Measurements from ENCODE around the gene RNF222. TPM values are rescaled to one million over a fixed set of nuclear protein-coding genes. Genes with fewer than 3 reads are reported as not detected.

RNF222 gene
- total and polyA plus RNA-seq, 2 donors (not counting 1 experiment from before 2014, with no cell fraction given), result 3.0 TPM; not detected in 1

DNA sequence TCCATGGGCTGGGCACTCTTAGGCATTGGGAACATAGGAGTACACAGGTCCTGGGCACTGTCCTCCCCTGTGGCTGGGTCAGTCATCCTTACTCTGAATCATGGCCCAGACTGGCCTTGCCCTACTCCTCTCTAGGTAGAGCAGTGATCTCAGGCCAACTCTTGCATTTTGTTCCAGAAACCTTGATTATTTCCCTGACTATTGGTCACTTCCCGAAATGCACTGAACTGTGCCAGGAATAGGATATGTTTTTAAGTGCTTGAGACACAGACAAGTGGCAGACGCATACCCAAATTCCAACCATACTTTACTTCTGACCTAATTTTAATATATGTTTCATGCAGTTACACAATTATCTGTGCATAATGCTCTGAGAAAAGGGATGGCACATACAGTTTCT lies 31.4 kb downstream of the RNF222 start:
- Mint-ChIP-seq H3K27ac (no peak overlapping the region), H3K4me1 (peaks cover 16% of the 10 kb centered on the region), H3K4me3 (no peak overlapping the region), H3K27me3 (no peaks in the 10 kb centered on the region), H3K9me3 (ENCODE audit: insufficient read depth) (no peaks in the 10 kb centered on the region)
- intact Hi-C loops (cut with micrococcal nuclease), result no loop called here
- Histone ChIP-seq H3K4me3 (ENCODE audit: control extremely low read depth in 1 of 5, extremely low read depth in 1 of 5, insufficient read depth in 1 of 5, low read depth in 2 of 5, low read length in 4 of 5) (no peak overlapping the region), H3K9me3 (ENCODE audit: control extremely low read depth in 1 of 3, control insufficient read depth in 2 of 3, insufficient read depth in 1 of 3, low read length in 2 of 3) (no peaks in the 10 kb centered on the region), H3K9ac (ENCODE audit: low read length) (no peak overlapping the region), H3K4me1 (ENCODE audit: control insufficient read depth in 2 of 2, insufficient read depth in 2 of 2, low read length in 2 of 2) (peaks cover 10 to 12% of the 10 kb centered on the region in 2 donors), H3K4me2 (replicated peaks; ENCODE audit: low read depth, low read length, poor library complexity, severe bottlenecking) (no peak overlapping the region), H3K36me3 (replicated peaks in 1 of 2; ENCODE audit: control extremely low read depth in 1 of 2, control insufficient read depth in 1 of 2, extremely low read depth in 1 of 2, insufficient read depth in 2 of 2, low read length in 1 of 2) (peaks cover 1 to 19% of the 10 kb centered on the region in 2 experiments), H3K27me3 (replicated peaks in 1 of 4; ENCODE audit: control extremely low read depth in 1 of 4, control insufficient read depth in 3 of 4, insufficient read depth in 4 of 4, low read length in 3 of 4) (no peaks in the 10 kb centered on the region), H3K79me2 (ENCODE audit: control insufficient read depth, insufficient read depth, low read length) (no peaks in the 10 kb centered on the region), H4K20me1 (ENCODE audit: control insufficient read depth, insufficient read depth, low read length, poor library complexity, severe bottlenecking) (no peaks in the 10 kb centered on the region), H3K27ac (ENCODE audit: low read length in 2 of 2) (no peak overlapping the region), H2AFZ (ENCODE audit: insufficient read depth, low read depth, low read length, poor library complexity, severe bottlenecking) (no peak overlapping the region)
- ChIA-PET POLR2A (no interaction called here), CTCF (no interaction called here)
- TF ChIP-seq, protein P1, sequence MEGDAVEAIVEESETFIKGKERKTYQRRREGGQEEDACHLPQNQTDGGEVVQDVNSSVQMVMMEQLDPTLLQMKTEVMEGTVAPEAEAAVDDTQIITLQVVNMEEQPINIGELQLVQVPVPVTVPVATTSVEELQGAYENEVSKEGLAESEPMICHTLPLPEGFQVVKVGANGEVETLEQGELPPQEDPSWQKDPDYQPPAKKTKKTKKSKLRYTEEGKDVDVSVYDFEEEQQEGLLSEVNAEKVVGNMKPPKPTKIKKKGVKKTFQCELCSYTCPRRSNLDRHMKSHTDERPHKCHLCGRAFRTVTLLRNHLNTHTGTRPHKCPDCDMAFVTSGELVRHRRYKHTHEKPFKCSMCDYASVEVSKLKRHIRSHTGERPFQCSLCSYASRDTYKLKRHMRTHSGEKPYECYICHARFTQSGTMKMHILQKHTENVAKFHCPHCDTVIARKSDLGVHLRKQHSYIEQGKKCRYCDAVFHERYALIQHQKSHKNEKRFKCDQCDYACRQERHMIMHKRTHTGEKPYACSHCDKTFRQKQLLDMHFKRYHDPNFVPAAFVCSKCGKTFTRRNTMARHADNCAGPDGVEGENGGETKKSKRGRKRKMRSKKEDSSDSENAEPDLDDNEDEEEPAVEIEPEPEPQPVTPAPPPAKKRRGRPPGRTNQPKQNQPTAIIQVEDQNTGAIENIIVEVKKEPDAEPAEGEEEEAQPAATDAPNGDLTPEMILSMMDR (IDR thresholded peaks at IDR 0.05), result no peak
- TF ChIP-seq EZH2 (IDR thresholded peaks at IDR 0.05; ENCODE audit: borderline replicate concordance, insufficient read depth, low read depth, low read length, poor library complexity, severe bottlenecking), result no peak
- no peak for DNase-seq
- ATAC-seq (ENCODE audit: low read depth), result no peak
- no CpG with 5 or more reads among the region's 2 CpGs for WGBS (ENCODE audit: insufficient coverage)

DNA sequence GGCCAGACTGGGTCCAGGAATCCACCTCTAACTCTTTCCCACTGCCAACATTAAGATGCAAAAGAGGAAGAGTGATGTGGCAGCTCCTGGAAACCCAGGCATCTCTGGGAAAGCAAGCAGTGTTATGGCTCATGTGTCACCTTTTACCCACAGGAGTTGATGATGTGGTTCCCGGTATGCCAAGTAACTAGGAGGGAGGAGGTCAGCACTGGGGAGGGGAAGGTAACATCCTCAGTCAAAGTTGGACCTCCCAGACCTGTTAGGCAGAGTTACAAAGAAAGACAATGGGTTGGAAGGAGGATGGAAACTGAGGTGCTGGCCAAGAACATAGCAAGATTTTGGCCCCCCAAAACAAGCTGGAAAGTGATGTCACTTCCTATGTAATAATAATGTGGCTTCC lies 32.5 kb downstream of the RNF222 start:
- no peak overlapping the region for H2AFZ ChIP-seq (ENCODE audit: insufficient read depth, low read depth, low read length, poor library complexity, severe bottlenecking)
- intact Hi-C loops (cut with micrococcal nuclease), result no loop called here
- H3K9me3 ChIP-seq (ENCODE audit: control extremely low read depth in 1 of 3, control insufficient read depth in 2 of 3, insufficient read depth in 1 of 3, low read length in 2 of 3), result no peaks in the 10 kb centered on the region
- H3K4me2 ChIP-seq (replicated peaks; ENCODE audit: low read depth, low read length, poor library complexity, severe bottlenecking), result no peak overlapping the region
- no peaks in the 10 kb centered on the region for H3K79me2 ChIP-seq (ENCODE audit: control insufficient read depth, insufficient read depth, low read length)
- Mint-ChIP-seq H3K27me3 (no peaks in the 10 kb centered on the region), H3K27ac (no peak overlapping the region), H3K4me1 (peaks cover 12% of the 10 kb centered on the region), H3K4me3 (no peak overlapping the region), H3K9me3 (ENCODE audit: insufficient read depth) (no peaks in the 10 kb centered on the region)
- peaks cover 1 to 19% of the 10 kb centered on the region in 2 experiments for H3K36me3 ChIP-seq (replicated peaks in 1 of 2; ENCODE audit: control extremely low read depth in 1 of 2, control insufficient read depth in 1 of 2, extremely low read depth in 1 of 2, insufficient read depth in 2 of 2, low read length in 1 of 2)
- no peak overlapping the region for H3K4me3 ChIP-seq (ENCODE audit: control extremely low read depth in 1 of 5, extremely low read depth in 1 of 5, insufficient read depth in 1 of 5, low read depth in 2 of 5, low read length in 4 of 5)
- TF ChIP-seq, protein P1 (IDR thresholded peaks at IDR 0.05), result no peak
- no peak for TF ChIP-seq EZH2 (IDR thresholded peaks at IDR 0.05; ENCODE audit: borderline replicate concordance, insufficient read depth, low read depth, low read length, poor library complexity, severe bottlenecking)
- H3K4me1 ChIP-seq (ENCODE audit: control insufficient read depth in 2 of 2, insufficient read depth in 2 of 2, low read length in 2 of 2), result peaks cover 9 to 12% of the 10 kb centered on the region in 2 donors
- no peak overlapping the region for H3K9ac ChIP-seq (ENCODE audit: low read length)
- 100% methylated on average over 1 of the region's 1 CpG for WGBS (ENCODE audit: insufficient coverage)
- no peak overlapping the region for H3K27ac ChIP-seq (ENCODE audit: low read length in 2 of 2)
- POLR2A ChIA-PET, result no interaction called here
- no peaks in the 10 kb centered on the region for H4K20me1 ChIP-seq (ENCODE audit: control insufficient read depth, insufficient read depth, low read length, poor library complexity, severe bottlenecking)
- no peak for ATAC-seq (ENCODE audit: low read depth)
- H3K27me3 ChIP-seq (replicated peaks in 1 of 4; ENCODE audit: control extremely low read depth in 1 of 4, control insufficient read depth in 3 of 4, insufficient read depth in 4 of 4, low read length in 3 of 4), result no peaks in the 10 kb centered on the region
- CTCF ChIA-PET, result no interaction called here
- DNase-seq, result no peak

Data from B cell (primary cell).